HFFc6 (cell line): Measurements from ENCODE around the gene UBA1. TPM values are rescaled to one million over a fixed set of nuclear protein-coding genes. Genes with fewer than 3 reads are reported as not detected.

ENCODE experiments used
- DNase-seq: peaks from one replicate; pipeline ENCODE4 v3.0.0-alpha.2; 2018
- H3K27ac Mint-ChIP-seq: 2 replicates; pipeline ENCODE4 v1.8.0; 2020; ENCODE audit warnings: mild to moderate bottlenecking, mixed read lengths
- H3K27me3 Mint-ChIP-seq: 2 replicates; pipeline ENCODE4 v1.8.0; 2021; ENCODE audit warnings: mild to moderate bottlenecking, moderate library complexity, mixed read lengths; ENCODE audit not compliant: insufficient read depth
- H3K36me3 Mint-ChIP-seq: 2 replicates; pipeline ENCODE4 v1.8.0; 2021; ENCODE audit warnings: low read depth, mixed read lengths
- H3K4me1 Mint-ChIP-seq: 2 replicates; pipeline ENCODE4 v1.8.0; 2020; ENCODE audit warnings: low read depth, mixed read lengths
- H3K4me3 Mint-ChIP-seq: 2 replicates; pipeline ENCODE4 v1.8.0; 2020; ENCODE audit warnings: mild to moderate bottlenecking, moderate library complexity, mixed read lengths
- H3K9me3 Mint-ChIP-seq: 2 replicates; pipeline ENCODE4 v1.8.0; 2020; ENCODE audit warnings: mild to moderate bottlenecking, mixed read lengths
- CTCF ChIP-seq: fragments of 200-600 bp; sonication (generic); IDR thresholded peaks from 2 replicates; pipeline ENCODE4 v1.5.0; 2021; ENCODE audit warnings: antibody characterized with exemption, mild to moderate bottlenecking
- long read RNA-seq: library from polyadenylated mRNA; unstranded; transcript quantifications from one replicate; pipeline ENCODE4 v2.0.0, GENCODE V29; 2019
- total RNA-seq, 6 experiments: library from RNA; stranded (reverse); fragmentation: NEBNext Ultra II Directional; extraction: Animal tissue kit (Norgen Biotek cat#: 25700); gene quantifications; 2 replicates in 1 of 6; 3 replicates in 5 of 6; pipeline ENCODE4 v1.2.3, GENCODE V29; 2021

UBA1 gene
- 100 to 1,000 TPM; 268 to 291 (median 282) TPM for total RNA-seq
- long read RNA-seq, transcript UBA1-203 (26 exons, 3,466 nt) = minor isoform, 22 of 179 reads
- long read RNA-seq, transcript UBA1-201 (26 exons, 3,559 nt) = major isoform, 77 of 179 reads
- long read RNA-seq, partial matches to known transcripts = 66 of 179 reads
- long read RNA-seq, other reads (novel, unspliced or antisense) = 12 of 179 reads

- Mint-ChIP-seq H3K27ac (peak within 1 kb of the TSS; percentile 98), H3K9me3 (no peaks in the 10 kb centered on the region), H3K36me3 (peaks cover 20% of the 10 kb centered on the region; the same call in 1 of the 2 replicates), H3K4me3 (peak within 1 kb of the TSS; percentile 97), H3K4me1 (peaks cover 46% of the 10 kb centered on the region), H3K27me3 (no peaks in the 10 kb centered on the region; the same call in none of the 2 replicates)
- peak; percentile 87 for DNase-seq
- peak; percentile 88 for TF ChIP-seq CTCF
Measured at GRCh38 chrX:47193475-47194193, at the start of gene UBA1. TSS of gene UBA1 (plus strand) at chrX:47193829. CDS start at chrX:47198803, 4,974 bp downstream.

GRCh38 chrX:47143894-47144625 is 49.6 kb upstream of the UBA1 start:
- peak overlapping the region; percentile 98 for H3K27ac Mint-ChIP-seq
- H3K36me3 Mint-ChIP-seq = peaks cover 4% of the 10 kb centered on the region; the same call in 1 of the 2 replicates
- H3K4me3 Mint-ChIP-seq = peak overlapping the region; percentile 99
- H3K4me1 Mint-ChIP-seq = peaks cover 9% of the 10 kb centered on the region
- TF ChIP-seq CTCF = no peak
- H3K27me3 Mint-ChIP-seq = no peaks in the 10 kb centered on the region; the same call in 1 of the 2 replicates
- no peaks in the 10 kb centered on the region for H3K9me3 Mint-ChIP-seq
- DNase-seq = no peak

GRCh38 chrX:47144626-47145394 is 48.8 kb upstream of the UBA1 start, which contains the start of the genes NDUFB11 and RBM10:
TSS of gene NDUFB11 (minus strand) at chrX:47144702. CDS start at chrX:47144679, 23 bp downstream.
TSS of gene RBM10 (plus strand) at chrX:47145221. CDS start at chrX:47147482, 2,261 bp downstream.
- peak; percentile 80 for TF ChIP-seq CTCF
- peak; percentile 92 for DNase-seq
- no peaks in the 10 kb centered on the region for H3K9me3 Mint-ChIP-seq
- peaks cover 4% of the 10 kb centered on the region; the same call in 1 of the 2 replicates for H3K36me3 Mint-ChIP-seq
- peak within 1 kb of the TSS; percentile 99 for H3K4me3 Mint-ChIP-seq
- no peaks in the 10 kb centered on the region; the same call in 1 of the 2 replicates for H3K27me3 Mint-ChIP-seq
- H3K27ac Mint-ChIP-seq = peak within 1 kb of the TSS; percentile 98
- peaks cover 9% of the 10 kb centered on the region for H3K4me1 Mint-ChIP-seq

- H3K4me3 Mint-ChIP-seq = peak overlapping the region; percentile 99
- TF ChIP-seq CTCF = no peak
- peaks cover 9% of the 10 kb centered on the region for H3K4me1 Mint-ChIP-seq
- peaks cover 4% of the 10 kb centered on the region; the same call in 1 of the 2 replicates for H3K36me3 Mint-ChIP-seq
- DNase-seq = no peak
- no peaks in the 10 kb centered on the region; the same call in 1 of the 2 replicates for H3K27me3 Mint-ChIP-seq
- H3K9me3 Mint-ChIP-seq = no peaks in the 10 kb centered on the region
- peak overlapping the region; percentile 98 for H3K27ac Mint-ChIP-seq
Measured at GRCh38 chrX:47145395-47146120, 48.1 kb upstream of the UBA1 start.
